Hematopoietic multipotent progenitor cell (in vitro differentiated cells): ENCODE results near the gene CPED1. TPM values are rescaled to one million over a fixed set of nuclear protein-coding genes. Genes with fewer than 3 reads are reported as not detected.
"Not testable (repeated sequence)": the region's sequence is repeated elsewhere in the genome, so short reads cannot be mapped to it uniquely, and the experiment has no call there.

Experiments used
- DNase-seq, 3 donors: peaks; one replicate each; pipeline ENCODE4 v3.0.0-alpha.2; 2011 to 2015; ENCODE audit warnings: low read depth in 2 of 3, low spot score in 2 of 3
- total RNA-seq: library from RNA; depleted of rRNA; stranded (reverse); fragments of >200 nt; gene quantifications from one replicate; pipeline ENCODE4 v1.2.3, GENCODE V29; 2012

Gene CPED1
- total RNA-seq, 1 donor = 9.2 TPM

DNA sequence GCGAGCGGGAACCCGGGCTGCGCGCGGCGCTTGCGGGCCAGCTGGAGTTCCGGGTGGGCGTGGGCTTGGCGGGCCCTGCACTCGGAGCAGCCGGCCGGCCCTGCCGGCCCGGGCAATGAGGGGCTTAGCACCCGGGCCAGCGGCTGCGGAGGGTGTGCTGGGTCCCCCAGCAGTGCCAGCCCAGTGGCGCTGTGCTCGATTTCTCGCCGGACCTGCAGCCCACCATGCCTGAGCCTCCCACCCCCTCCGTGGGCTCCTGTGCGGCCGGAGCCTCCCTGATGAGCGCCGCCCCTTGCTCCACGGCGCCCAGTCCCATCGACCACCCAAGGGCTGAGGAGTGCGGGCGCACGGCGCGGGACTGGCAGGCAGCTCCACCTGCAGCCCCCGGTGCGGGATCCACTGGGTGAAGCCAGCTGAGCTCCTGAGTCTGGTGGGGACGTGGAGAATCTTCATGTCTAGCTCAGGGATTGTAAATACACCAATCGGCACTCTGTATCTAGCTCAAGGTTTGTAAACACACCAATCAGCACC, 71.5 kb downstream of the CPED1 start:
- DNase-seq = not testable (repeated sequence)

DNA sequence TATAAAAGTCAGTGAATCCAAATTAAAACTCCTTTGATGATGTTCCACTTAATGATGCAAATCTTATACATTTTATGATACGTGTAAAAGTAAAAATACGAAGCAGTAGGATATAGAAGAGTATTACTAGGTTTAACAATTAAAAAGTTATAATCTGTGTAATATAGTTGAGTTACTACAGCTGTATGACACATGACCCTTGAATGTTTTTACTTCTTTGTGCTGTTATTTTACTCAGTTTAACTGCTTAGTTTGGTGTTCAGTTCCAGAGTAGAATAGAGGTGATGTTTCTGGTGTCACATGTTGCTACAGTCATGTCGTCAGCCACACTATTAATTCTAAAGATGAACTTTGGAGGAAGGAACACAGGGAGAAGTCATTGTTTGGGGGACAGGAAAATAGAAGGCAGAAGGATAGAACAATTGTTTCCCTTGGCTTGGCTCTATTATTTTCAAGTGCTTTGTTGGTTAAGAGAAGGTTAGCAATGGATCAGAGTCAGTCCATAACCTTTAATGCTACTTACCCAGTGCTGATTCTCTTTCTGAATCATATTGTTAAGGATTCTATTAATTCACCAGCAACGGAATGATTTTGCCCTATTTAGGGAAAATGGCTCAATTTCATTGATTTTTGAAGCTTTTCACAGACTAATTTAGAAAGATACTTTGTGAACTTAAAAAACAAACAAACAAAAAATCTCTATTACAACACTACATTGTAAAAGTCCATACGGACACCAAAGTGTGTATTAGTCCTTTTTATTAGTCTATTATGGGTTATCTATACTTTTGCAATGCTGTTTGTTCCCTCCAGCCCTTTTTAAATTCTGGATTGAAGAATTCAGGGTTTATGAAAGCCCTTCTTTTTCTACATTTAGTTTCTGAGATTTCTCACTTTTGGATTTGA, 73.4 kb downstream of the CPED1 start:
- no peak for DNase-seq

DNA sequence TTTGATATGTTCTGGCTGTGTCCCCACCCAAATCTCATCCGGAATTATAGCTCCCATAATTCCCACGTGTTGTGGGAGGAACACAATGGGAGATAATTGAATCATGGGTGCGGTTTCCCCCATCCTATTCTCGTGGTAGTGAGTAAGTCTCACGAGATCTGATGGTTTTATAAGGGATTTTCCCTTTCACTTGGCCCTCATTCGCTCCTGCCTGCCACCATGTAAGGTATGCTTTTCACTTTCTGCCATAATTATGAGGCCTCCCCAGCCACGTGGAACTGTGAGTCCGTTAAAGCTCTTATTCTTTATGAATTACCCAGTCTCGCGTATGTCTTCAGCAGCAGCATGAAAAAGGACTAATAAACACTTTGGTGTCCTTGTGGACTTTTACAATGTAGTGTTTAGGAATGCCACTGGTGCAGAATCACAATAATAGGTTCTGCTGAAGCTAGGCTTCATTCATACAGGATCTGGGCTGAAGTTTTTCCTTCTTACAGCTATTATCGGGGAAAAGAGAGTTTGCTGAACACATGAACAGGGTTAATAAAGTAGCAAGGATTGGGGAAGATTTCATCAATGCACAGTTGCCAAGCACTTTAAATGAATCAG, 74.3 kb downstream of the CPED1 start:
- no peak for DNase-seq

DNA sequence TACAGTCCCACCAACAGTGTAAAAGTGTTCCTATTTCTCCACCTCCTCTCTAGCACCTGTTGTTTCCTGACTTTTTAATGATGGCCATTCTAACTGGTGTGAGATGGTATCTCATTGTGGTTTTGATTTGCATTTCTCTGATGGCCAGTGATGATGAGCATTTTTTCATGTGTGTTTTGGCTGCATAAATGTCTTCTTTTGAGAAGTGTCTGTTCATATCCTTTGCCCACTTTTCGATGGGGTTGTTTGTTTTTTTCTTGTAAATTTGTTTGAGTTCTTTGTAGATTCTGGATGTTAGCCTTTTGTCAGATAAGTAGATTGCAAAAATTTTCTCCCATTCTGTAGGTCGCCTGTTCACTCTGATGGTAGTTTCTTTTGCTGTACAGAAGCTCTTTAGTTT, 79.2 kb downstream of the CPED1 start:
- DNase-seq = not testable (repeated sequence)

DNA sequence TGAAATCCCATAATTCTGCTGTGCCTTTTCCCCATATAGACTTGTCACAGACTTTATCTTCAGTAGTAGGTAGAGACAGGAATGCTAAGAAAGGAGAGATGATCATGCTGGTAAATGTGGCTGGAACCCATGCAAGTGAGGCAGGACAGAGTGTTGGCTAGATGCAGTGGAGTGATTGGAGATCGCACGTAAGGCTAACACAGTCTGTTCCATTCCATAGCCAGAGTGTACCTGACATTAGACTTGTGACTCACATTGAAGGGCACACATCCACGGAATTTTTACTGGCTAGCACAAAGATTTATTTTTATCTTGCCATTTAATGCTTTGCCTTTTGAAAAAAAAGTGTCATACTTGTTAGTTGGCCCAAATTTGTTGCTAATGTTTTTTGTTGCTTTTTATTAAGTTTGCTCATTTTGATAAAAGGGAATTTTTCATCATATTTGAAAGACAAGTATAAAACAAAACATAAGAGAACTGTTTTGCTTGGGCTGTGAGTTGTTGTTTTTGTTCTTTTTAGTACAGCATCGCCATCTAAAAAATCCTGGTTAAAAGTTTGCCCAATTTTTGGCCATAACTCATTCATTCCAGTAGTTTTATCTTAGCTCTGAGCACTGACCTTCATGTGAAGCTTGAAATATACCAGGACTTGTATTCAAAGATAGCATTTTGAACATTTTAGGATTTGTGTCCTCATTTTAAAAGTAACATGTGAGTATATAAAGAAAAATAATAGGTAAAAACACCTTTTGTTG, 81.0 kb downstream of the CPED1 start:
- no peak for DNase-seq

DNA sequence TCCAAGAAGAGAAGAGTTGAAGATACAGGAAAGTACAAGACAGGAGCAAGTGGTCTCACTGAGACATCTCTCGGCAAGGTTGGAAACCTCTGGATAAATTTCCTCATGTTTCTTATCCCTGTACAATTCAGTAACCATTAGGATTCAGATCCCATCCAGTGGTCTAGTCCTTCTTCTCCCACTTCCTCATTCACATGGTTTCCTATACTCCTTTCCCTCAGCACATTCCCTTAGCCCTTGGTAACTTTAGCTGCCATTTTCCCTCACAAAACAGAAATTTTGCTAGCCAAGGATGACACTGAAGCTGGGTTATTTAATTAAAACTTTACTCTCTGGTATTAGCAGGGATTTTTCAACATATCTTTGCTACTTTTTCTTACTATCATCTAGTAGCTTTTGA, 82.6 kb downstream of the CPED1 start:
- no peak for DNase-seq

DNA sequence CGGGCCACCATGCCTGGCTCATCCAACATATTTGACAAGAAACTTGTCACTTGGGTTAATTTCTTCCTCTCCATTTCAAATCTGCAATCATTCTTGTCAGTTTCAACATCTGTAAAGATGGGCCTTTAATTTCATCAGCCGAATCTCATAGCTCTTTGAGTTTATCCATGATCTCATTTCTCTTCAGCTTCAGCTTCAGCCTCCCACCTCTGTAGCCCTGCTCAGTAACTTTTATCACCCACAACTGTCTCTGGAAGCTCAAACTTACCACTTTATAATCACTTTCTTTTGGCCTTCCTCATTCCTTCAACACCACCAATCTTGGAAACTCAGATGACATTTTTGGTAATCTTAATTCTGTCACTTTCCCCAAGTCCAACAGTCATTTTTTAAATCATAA, 83.2 kb downstream of the CPED1 start:
- DNase-seq = no peak

DNA sequence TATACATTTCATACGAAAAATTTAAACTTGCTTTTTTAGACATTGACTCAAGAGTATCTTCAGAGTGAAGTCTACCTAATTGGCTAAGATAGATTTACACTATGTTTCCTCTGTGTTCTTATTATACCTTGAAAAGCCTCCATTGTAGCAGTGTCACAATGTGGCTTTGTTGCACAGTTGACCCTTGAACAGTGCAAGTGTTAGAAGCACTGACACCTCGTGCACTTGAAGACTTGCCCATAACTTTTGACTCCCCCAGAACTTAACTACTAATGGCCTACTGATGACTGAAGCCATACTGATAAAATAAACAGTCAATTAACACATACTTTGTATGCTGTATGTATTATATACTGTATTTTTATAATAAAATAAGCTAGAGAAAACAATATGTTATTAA, 84.3 kb downstream of the CPED1 start:
- DNase-seq = no peak

DNA sequence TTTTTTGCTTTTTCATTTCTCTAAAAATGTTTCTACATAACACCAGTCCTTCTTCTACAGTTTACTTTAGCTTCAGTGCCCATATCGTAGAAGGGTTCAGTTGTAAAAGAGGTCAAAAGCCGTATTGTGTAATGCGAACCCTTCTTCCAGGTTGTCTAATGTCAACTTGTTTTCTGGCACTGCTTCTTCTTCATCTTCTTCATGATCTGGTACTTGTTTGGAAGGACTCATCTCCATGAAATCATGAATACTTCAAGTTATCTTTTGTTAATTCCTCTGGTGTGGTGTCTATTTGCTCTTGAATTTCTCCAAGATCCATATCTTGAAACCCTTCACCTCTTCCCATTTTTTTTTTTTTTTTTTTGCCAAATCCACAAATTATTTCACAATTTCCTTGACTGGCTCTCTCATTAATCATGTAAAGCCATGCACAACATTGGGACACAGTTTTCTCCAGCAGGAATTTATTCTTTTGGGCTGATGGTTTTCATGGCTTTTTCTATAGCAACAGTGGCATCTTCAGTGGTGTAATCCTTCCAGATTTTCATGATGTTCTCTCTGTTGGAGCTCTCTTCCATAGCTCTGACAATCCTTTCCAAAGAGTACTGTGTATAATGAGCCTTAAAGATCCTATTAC, 85.1 kb downstream of the CPED1 start:
- no peak for DNase-seq

DNA sequence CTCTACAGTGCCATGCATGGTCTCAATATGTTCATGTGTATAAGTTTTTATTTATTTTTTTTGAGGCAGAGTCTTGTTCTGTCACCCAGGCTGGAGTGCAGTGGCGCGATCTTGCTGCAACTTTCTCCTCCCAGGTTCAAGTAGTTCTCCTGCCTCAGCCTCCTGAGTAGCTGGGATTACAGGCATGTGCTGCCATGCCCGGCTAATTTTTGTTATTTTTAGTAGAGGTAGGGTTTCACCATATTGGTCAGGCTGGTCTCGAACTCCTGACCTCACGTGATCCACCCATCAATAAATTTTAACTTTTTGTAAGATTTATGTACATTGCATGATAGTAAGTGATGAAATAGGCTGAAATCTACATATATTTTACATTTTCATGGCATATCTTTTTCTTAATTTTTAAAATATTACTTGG, 86.9 kb downstream of the CPED1 start:
- not testable (repeated sequence) for DNase-seq

DNA sequence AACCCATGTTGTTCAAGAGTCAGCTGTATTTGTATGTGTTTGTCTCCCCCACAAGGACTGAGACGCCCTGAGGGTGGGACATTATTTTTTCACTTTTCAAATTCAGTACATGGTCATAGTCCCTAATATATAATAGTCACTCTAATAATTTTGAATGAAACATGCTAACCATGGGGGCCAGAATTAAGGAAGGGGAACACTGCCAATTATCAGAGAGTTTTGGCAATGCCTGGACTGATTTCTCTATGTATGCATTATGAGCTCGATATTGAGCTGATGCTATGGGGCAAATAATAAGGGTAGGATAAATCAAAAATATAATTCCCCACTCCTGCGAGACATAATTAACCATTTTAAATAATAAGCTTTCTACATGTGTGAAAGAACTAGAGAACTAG, 87.4 kb downstream of the CPED1 start:
- no peak for DNase-seq

DNA sequence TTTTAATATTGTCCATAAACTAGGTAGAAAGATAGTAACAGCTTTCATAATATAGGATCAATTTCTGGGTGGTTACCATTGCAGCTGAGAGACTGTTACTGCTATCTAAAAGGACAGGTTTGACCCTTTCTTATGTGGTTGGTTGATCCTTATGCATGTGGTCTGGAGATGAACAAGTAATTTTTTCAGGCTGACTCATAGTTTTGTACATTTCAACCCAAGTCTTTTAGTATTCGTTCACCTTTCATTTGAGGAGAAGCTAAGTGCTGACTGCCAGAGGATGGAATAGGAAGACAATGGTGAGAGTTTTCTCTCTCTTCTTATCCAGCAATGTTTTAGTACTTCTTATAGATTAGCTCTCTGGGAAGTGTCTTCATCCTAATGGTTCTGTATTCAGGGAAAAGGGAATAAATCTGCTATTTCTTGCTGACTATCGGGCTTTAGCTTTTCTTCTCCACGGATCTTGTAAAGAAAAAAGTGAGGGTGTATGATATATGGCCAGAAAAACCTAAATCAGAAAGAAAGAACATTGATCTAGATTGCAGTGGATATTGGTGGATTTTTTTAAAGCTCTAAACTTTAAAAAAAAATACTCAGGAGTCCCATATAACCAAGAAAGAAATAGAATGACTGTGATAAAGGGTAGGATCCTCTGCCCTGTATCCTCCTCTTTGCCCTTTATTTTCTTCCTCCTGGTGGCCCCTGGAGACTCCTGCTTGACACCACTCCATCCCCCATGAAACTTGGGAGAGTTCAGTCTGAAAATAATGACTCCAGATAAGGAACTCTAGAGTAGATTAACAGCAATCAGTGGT, 88.0 kb downstream of the CPED1 start:
- peak in 2 of 3 donors; percentile 12 to 29 for DNase-seq

DNA sequence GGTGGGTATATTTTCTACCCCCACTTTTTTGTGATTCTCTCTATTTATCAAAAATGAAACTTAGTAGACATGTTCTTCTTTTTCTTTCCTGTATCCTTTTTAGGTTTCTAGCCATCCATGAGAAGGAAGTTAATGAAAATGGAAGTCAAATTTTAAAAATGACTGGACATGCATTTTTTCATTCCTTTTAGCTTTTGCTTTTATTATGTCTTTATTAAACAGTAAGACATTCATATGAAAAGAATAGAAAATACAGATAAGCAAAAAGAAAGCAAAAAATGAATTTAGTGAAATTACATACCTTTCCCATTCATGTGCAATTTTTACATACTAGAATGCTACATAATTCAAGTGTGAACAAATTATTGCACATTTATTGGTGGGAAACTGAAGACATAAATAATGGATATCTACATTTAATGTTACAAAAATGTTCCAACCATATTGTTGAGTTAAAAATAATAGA, 88.7 kb downstream of the CPED1 start:
- DNase-seq = no peak

DNA sequence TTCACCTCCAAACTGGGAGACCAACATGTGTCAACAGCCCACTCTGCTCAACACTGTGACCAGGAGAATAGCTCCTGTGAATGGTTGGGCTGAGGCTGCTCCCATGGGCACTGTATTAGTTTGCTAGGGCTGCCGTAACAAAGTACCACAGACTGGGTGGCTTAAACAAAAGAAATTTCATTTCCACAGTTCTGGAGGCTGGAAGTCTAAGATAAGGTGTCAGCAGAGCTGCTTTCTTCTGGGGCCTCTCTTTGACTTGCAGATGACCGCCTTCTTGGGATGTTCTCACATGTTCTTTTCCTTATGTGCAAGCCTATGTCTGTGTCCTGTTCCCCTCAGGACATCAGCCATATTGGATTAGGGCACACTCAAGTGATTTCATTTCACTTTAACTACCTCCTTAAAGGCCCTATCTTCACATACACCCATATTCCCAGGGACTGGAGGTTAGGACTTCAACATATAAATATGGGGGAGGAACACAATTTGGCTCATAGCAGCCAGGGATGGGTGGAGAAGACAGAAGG, 90.3 kb downstream of the CPED1 start:
- DNase-seq = no peak

DNA sequence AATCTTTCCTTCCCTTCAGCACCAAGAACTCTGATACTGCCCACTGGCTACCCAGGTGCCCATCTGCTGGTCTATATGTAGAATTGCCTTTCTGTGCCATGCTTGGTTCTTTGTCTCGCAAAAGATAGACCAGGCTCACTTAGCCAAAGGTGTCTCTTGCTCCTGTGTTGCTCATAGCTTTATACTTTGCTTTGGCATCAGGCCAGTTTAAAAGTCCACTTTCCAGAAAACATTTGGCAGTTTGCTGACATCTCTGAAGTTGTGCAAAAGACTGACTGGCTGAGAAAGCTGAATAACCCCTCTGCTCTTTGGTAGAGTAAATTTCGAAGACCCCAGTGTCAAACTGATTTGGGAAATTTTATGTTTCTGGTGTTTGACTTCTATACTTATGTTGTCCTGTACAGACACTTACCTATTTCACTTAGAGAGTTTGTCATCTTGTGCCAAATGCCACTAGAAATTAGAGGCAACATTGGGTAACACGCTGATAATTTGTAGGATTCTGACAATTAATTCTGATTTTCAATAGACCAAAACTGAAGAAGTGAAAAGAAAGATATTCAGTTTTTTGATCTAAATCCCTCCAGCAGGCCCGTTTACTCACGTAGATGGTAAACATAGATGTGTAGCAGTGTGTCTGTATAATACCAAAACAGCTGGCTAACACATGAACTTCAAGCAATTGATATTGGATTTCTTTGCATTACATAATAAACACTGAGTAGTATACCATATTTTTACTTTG, 91.1 kb downstream of the CPED1 start:
- DNase-seq = peak in 2 of 3 donors; percentile 11 to 18

DNA sequence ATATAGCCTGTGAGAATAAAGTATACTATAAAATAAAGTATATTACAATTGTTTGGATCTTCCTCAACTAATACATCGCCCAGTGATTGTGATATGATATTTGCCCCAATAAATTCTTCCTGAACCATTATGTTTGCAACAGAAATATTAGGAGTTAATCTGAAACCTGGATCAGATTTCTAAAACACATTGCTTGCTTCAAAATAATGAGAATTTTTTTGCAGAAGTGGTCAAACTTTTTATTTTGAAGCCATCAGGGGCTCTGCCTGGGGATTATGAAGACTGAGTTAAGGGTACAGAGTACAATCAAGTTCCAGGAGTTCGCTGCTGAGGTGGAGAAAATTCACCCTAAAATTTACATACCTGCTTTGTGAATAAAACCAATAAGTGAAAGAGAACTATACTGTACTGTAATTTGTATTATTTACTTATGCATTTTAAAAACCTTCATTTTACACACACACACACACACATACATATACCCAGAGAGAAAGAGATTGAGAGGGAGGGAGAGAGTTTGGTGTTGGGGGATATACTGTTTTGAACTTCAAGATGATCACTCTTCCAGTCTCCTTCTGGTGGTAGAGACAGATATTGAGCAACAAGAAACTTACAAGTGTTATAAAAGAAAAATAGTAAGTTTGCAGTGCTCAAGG, 91.9 kb downstream of the CPED1 start:
- DNase-seq = no peak

DNA sequence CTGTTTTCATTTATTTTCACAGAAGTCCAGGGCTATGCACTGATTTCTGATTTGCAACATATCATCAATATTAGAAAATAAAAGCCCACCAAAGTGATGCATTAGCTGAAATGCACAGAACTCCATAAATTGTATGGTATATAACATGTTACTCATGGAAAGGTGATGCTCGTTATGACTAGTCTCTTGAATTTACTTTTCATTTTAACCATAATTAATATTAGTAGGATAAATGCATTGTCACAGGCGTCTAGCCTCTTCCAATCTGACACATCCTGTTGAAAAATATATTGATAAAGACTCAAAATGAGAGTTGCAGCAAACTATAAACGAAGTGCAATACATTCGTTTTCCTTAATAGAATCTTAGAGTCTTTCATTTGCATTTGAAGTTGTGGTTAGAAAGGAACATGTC, 92.4 kb downstream of the CPED1 start:
- no peak for DNase-seq

DNA sequence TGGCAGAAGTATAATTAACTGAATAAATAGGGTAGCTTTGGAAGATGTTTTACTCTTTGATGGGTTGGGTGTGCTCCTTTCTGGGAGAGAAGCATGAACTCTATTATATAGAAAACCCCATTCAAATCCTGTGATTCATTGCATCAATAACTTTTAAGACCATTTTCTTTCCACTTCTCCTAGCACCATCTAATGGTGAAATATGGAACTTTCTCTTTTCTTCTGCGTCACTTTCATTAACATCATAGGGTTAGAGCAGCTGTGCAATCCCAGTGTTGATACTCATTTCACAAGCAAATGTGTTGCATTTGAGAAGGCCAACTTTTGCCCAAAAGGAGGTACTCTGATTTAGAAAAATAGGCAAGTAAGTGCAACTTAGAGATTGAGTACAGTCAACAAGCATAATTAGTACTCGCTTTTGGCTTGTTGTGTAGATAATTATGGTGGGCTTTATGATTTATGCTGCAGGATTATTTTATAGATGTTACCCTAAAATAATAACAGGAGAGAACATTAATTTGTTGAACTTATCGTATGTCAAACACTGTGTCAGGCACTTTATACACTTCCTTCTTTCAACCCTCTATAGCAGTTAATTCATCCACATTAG, 92.9 kb downstream of the CPED1 start:
- DNase-seq = peak; percentile 5 to 82 (median 49)
